BJ (cell line): ENCODE results near the gene HIVEP3. TPM values are rescaled to one million over a fixed set of nuclear protein-coding genes. Genes with fewer than 3 reads are reported as not detected.

Experiments used
- CTCF ChIA-PET: fragments of 350-600 bp; formaldehyde crosslinking; extraction: SDS; loops from one replicate; lab custom pipeline; 2021; ENCODE audit warnings: antibody characterized with exemption, inconsistent platforms; lab: Yijun Ruan, JAX
- POLR2A ChIA-PET: fragments of 300-600 bp; sonication (Branson Sonifier 250); formaldehyde crosslinking; extraction: SDS; loops from one replicate; lab custom pipeline; 2021; ENCODE audit warnings: antibody characterized with exemption; lab: Charles Lee
- DNase-seq: peaks from one replicate; pipeline ENCODE4 v3.0.0-alpha.2; 2011; ENCODE audit warnings: low read depth
- H3K27me3 ChIP-seq: 2 replicates; pipeline ENCODE4 v1.6.0; 2011; ENCODE audit warnings: low read length; ENCODE audit not compliant: control insufficient read depth, insufficient read depth
- H3K36me3 ChIP-seq: 2 replicates; pipeline ENCODE4 v1.5.1; 2011; ENCODE audit warnings: low read length; ENCODE audit not compliant: control insufficient read depth, insufficient read depth
- H3K4me3 ChIP-seq: 2 replicates; pipeline ENCODE4 v1.5.1; 2011; ENCODE audit warnings: low read depth, mild to moderate bottlenecking, control low read depth, low read length
- polyA plus RNA-seq: library from polyadenylated mRNA; depleted of rRNA; stranded (reverse); fragments of >200 nt; gene quantifications from 2 replicates; pipeline ENCODE4 v1.2.3, GENCODE V29; 2011
- TF ChIP-seq, protein P1 (sequence below): IDR thresholded peaks from 2 replicates; pipeline ENCODE4 v1.5.1; 2011; ENCODE audit warnings: low read depth, mild to moderate bottlenecking, control low read depth, inconsistent platforms, low read length, moderate library complexity; ENCODE audit not compliant: insufficient read depth

The HIVEP3 gene
- polyA plus RNA-seq, 1 experiment: 4.0 TPM

GRCh38 chr1:41547781-41548560, 370.8 kb downstream of the HIVEP3 start:
- TF ChIP-seq, protein P1, sequence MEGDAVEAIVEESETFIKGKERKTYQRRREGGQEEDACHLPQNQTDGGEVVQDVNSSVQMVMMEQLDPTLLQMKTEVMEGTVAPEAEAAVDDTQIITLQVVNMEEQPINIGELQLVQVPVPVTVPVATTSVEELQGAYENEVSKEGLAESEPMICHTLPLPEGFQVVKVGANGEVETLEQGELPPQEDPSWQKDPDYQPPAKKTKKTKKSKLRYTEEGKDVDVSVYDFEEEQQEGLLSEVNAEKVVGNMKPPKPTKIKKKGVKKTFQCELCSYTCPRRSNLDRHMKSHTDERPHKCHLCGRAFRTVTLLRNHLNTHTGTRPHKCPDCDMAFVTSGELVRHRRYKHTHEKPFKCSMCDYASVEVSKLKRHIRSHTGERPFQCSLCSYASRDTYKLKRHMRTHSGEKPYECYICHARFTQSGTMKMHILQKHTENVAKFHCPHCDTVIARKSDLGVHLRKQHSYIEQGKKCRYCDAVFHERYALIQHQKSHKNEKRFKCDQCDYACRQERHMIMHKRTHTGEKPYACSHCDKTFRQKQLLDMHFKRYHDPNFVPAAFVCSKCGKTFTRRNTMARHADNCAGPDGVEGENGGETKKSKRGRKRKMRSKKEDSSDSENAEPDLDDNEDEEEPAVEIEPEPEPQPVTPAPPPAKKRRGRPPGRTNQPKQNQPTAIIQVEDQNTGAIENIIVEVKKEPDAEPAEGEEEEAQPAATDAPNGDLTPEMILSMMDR: no peak
- Histone ChIP-seq H3K36me3 (no peaks in the 10 kb centered on the region), H3K4me3 (no peak overlapping the region), H3K27me3 (no peaks in the 10 kb centered on the region)
- ChIA-PET POLR2A (no interaction called here), CTCF (no interaction called here)
- DNase-seq: no peak

DNA sequence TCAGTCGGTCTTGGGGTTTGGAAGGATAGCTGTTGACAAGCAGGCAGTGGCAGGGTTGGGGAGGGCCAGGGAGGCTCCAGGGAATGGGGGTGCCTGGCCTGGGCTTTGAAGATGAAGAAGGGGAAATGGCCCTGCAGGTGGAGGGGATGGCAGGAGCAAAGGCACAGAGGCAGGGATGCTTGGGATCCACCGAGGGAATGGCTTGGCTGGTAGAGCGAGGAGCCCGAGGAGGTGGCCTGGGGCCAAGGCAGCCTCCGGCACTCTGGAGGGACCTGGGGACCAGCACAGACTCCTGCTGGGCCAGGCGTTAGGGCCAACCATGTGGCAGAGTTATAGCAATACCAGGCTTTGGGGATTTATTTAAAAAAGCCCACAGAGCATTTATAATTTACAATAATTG, 371.4 kb downstream of the HIVEP3 start:
- ChIA-PET POLR2A (interaction anchor here (0.6 kb wide), 1 partner anchor 18 kb away, joined by 3 read pairs; no protein-coding TSS in a partner anchor), CTCF (no interaction called here)
- Histone ChIP-seq H3K36me3 (no peaks in the 10 kb centered on the region), H3K4me3 (no peak overlapping the region), H3K27me3 (no peaks in the 10 kb centered on the region)
- DNase-seq: no peak
- TF ChIP-seq, protein P1: no peak

DNA sequence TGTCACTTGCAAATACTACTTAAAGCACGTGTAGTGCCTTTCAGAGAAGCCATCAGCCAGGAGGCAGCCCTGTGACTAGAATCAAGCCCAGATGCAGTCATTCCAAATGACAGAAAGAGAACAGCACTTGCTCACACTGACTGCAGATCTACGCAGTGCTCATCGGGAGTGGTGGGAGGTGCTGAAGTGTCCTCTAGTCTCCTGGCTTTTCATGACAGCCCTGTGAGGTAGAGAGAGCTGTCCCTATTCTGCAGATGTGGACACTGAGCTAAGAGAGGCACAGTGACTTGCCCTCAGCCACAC, 371.9 kb downstream of the HIVEP3 start:
- ChIA-PET POLR2A (interaction anchor here (0.6 kb wide), 1 partner anchor 19 kb away, joined by 3 read pairs; no protein-coding TSS in a partner anchor), CTCF (interaction anchor here (1.3 kb wide), 1 partner anchor 55 kb away, joined by 3 read pairs; no protein-coding TSS in a partner anchor)
- Histone ChIP-seq H3K27me3 (no peaks in the 10 kb centered on the region), H3K4me3 (no peak overlapping the region), H3K36me3 (no peaks in the 10 kb centered on the region)
- TF ChIP-seq, protein P1: no peak
- no peak for DNase-seq

GRCh38 chr1:41545996-41546832, 372.5 kb downstream of the HIVEP3 start:
- Histone ChIP-seq H3K4me3 (no peak overlapping the region), H3K27me3 (no peaks in the 10 kb centered on the region), H3K36me3 (no peaks in the 10 kb centered on the region)
- ChIA-PET CTCF (interaction anchor here (1.3 kb wide), 1 partner anchor 54 kb away, joined by 3 read pairs; no protein-coding TSS in a partner anchor), POLR2A (no interaction called here)
- TF ChIP-seq, protein P1: no peak
- DNase-seq: no peak
